ENCODE data around the gene CHST3.
A peak's percentile ranks its signal among the peaks of the same experiment; 100 is the strongest.
"Not testable (repeated sequence)": the region's sequence is repeated elsewhere in the genome, so short reads cannot be mapped to it uniquely, and the experiment has no call there.

CHST3 gene

GRCh38 chr10:71975087-71975870, 11.1 kb downstream of the CHST3 start:
- peak overlapping the region; percentile 46 for H3K27ac ChIP-seq
- TF ChIP-seq CTCF (conservative IDR thresholded peaks at IDR 0.05): no peak

GRCh38 chr10:71975871-71976725, 11.9 kb downstream of the CHST3 start:
- H3K27ac ChIP-seq: peak overlapping the region; percentile 46
- TF ChIP-seq CTCF (conservative IDR thresholded peaks at IDR 0.05): no peak

GRCh38 chr10:71977614-71977903, 13.4 kb downstream of the CHST3 start:
- not testable (repeated sequence) for H3K27ac ChIP-seq

- H3K27ac ChIP-seq: no peak overlapping the region
- no peak for TF ChIP-seq CTCF (conservative IDR thresholded peaks at IDR 0.05)
Observed at GRCh38 chr10:71978476-71978875, 14.3 kb downstream of the CHST3 start.

- no peak for TF ChIP-seq CTCF (conservative IDR thresholded peaks at IDR 0.05)
- H3K27ac ChIP-seq: no peak overlapping the region
Observed at GRCh38 chr10:71978988-71979691, 14.9 kb downstream of the CHST3 start.

GRCh38 chr10:71979692-71980062, 15.5 kb downstream of the CHST3 start:
- no peak overlapping the region for H3K27ac ChIP-seq
- TF ChIP-seq CTCF (conservative IDR thresholded peaks at IDR 0.05): no peak

- H3K27ac ChIP-seq: no peak overlapping the region
- no peak for TF ChIP-seq CTCF (conservative IDR thresholded peaks at IDR 0.05)
Observed at GRCh38 chr10:71980181-71981014, 16.2 kb downstream of the CHST3 start.

All from VCaP (cell line).